HG03521 (cell line): Measurements from ENCODE around the gene PAX8.
"Not testable (repeated sequence)": the region's sequence is repeated elsewhere in the genome, so short reads cannot be mapped to it uniquely, and the experiment has no call there.

Experiments used
- ATAC-seq: cut with Tn5 transposase; IDR thresholded peaks from one replicate; pipeline ENCODE4 v1.9.1; 2021; ENCODE audit warnings: mild to moderate bottlenecking, moderate library complexity; ENCODE audit not compliant: unreplicated experiment

Gene PAX8

DNA sequence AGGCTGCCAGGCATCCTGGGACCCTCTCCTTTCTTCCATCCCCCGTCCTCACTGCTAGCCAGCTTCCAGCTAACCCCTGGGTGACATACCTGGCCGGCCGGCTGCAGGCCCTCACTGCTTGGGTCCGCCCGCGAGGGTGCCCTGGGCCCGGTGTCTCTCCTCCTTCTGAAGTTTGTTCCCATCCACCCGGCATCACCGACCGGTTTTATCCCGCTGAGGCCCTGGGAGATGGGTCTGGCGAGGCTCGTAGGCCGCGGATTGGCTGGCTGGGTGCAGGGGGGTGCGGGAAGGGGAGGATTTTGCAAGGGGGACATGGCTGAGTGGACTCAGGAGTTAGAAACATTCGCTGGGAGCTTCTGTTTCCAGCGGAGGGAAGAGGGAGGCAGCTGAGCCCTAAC, at the start of gene PAX8:
TSS of gene PAX8 (minus strand) at position 180 of the 398 bp plus-strand sequence. CDS start 527 bp downstream, outside the sequence.
- no peak for ATAC-seq

GRCh38 chr2:113328043-113328442, 49.3 kb upstream of the PAX8 start:
- ATAC-seq = no peak

DNA sequence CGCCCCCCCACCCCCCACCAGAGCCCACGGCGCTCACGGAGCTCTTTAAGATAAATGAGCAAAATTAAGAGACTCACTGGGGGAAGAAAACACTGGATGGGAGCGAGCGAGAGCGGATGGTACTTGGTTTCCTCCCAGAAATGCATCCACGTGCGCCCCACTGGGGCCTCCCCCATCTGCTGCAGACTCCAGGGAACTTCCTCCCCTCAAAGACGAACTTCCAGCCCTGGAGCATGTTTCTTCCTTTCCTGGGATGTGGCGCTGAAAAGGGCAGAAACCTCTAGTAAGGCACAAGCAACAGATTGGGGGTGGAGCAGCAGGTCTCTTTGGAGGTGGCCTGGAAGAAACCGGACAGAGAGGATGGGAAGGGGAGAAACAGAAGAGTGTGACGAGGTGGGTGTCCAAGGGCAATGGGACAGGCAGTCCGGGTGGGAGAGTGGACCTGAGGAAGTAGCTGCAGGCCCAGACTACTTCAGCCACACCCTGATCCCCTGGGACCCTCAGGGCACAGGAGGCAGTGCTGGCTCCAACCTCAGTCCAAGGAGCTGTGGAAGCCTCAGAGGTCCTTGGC, 46.5 kb upstream of the PAX8 start:
- ATAC-seq = not testable (repeated sequence)

- no peak for ATAC-seq
Observed at GRCh38 chr2:113324684-113325160, 46.0 kb upstream of the PAX8 start.

DNA sequence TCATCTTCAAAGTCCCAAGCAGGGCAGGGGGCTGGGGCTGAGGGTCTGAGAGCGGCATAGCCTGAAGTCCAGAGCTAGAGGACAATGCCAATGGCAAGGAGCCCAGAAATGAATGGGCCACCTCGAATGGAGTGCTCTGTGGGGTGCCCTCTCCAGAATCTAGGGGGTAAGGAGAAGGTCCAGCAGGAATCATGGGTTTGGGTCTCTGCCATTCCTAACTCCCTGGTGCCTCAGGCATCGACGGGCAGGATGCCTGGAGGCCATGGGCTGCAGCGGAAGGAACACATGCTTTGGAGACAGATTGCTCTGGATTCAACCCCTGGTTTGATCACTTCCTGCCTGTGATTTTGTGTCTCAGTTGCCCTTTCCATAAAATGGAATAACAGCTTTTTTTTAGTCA, 44.4 kb upstream of the PAX8 start:
- not testable (repeated sequence) for ATAC-seq

DNA sequence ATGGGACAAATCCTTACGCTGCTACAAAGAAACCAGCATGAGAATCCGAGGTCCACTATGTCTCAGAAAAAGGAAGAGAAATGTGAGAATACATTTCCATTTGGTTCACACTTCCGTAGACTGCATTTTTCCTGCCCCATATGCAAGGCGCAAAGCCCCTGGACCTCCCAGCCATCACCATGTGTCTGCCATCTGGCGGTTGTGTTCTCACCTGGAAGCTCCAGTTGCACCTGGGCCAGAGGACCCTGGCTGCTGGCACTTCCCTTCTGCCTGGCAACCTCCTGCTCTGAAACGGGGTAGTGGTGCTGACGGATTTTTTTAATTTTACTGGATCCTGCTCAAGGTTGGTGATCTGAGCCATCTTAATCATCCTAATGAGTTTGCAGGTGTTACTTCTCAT, 41.4 kb upstream of the PAX8 start:
- not testable (repeated sequence) for ATAC-seq

DNA sequence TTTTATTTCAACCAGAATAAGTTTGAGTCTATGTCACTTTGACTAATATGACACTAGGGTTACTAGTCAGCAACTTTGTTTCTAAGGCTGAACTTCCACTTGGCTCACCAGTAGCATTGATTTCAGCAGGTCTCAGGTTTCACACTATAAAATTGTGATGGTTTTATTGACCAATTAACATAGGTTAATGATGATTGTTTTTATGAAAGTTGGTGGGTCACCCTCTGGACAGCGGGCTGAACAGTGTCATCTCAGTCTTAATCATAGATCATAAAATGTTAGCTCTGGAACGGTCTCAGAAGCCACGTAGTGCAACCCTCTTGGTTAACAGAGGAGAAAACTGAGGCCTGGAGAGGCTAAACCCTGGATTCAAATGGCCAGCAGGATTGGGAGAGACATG, 40.2 kb upstream of the PAX8 start:
- ATAC-seq = not testable (repeated sequence)

DNA sequence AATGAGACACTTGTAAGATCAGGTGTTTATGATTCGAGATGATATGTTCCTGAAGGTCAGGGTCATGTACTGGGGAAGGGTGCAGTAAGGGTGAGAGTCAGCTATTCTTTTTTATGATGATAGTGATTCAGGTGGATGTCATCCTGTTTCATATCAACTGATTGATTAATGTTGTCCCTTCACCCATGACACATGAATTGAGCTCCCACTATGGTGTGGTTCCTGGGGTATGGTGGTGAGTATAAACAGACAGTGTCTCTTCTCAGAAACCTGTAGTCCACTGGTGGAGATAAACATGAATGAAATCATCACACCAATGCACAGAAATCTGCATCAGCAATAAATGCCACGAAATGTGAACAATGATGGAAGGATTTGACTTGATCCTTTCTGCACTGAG, 37.4 kb upstream of the PAX8 start:
- ATAC-seq = no peak

DNA sequence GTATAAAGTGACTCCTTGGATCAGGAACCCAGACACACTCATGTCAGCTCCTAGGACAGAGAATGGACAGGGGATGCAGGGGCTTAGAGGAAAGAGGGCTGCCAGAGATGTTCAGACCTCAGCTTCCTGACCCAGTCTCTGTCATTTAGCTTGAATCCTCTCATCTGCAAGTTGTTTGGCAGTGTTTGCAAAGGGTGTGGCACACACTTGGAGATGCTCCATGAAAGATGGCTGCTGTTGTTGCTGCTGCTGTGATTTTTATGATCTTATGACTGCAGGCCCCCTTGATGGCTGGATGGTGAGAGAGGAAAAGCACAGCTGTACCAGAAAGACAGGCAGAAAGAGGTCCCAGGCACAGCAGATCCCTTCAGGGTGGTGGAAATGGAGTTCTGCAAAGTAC, 35.9 kb upstream of the PAX8 start:
- ATAC-seq = not testable (repeated sequence)

DNA sequence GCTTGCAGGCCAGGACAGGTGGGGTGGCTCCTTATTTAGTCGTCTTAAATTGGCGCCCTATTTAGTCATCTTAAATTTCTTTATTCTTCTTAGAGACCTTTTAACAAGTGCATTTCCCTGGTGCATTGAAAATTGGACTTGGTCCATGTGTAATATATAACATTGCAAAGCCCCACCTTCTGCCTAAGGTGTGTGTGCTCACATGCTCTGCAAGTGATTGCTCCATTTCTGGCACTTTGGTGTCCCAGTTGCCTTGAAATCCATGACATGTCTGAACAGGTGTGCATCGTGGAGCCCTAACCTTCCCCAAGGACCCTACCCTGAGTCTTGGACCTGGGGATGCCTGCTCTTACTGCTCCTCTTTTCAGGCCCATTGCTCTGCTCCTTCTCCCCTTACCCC, 35.5 kb upstream of the PAX8 start:
- ATAC-seq = not testable (repeated sequence)

DNA sequence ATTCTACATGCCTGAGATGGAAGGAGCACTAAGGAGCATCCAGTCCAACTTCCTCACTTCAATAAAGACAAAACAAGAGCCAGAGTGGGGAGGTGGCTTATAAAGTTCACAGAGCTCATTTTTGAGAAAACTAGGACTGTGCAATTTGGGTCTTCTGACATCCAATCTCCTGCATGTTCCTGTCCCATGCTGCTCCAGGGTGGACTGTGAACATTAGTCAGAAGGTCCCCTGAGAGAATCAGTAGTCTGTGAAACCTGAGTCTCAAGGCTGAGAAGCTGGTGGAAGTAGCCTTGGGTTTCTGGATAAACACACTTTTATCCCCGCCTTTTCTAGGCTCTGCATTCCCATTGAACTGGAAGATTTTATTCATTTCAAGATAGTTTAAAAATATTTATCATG, 33.1 kb upstream of the PAX8 start:
- ATAC-seq = not testable (repeated sequence)

DNA sequence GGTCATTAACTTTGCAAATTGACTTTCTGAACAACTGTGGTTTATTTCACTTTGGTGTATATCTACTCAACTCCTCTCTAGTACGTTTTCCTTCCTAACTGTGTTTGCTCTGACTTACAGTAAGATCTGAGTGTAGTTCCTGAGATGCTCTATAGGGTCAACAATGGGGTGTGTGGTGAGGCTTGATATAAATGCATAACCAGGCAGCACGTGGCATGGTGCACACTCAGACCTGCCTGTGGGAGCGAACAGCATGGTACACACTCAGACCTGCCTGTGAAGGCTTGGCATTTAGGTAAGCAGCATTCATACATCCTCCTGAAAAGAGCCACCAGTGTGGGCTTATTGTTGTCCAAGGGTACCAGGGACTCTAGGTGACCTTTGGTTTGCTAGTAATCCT, 32.5 kb upstream of the PAX8 start:
- ATAC-seq = not testable (repeated sequence)

DNA sequence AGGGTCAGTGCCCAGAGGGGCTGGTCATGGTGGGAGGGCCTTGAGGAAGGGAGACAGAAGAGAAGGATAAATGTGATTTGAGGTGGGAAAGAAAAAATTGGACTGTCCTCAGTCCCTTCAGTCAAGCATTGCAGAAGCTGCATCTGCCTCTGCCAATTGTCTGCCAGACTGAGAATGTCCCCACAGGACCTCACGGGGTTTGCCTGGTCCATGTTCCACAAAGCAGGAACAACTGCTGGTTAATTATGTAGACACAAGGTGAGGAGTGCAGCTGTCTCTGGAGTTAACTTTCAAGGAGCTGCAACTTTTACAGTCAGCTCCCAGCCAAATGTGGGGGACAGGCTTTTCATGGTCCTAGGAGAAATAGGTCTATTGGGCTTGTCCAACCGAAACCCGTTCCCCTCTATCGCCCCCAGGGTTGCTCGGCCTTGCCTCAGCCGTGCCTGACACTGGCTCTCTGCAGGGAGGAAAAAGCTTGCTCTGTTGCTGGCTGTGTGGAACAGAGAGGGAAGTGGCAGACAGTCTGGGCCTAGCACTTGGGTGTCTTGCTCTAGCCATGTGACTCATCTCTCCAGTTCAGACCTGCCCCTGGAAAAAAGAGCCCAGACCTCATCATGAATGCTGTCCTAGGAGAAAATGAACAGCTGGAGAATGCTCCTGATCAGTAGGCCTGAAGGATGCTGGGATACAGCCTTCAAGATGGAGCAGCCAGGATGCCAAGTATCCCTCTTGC, 31.1 kb upstream of the PAX8 start:
- no peak for ATAC-seq

GRCh38 chr2:113308784-113309183, 30.1 kb upstream of the PAX8 start:
- ATAC-seq = not testable (repeated sequence)

- not testable (repeated sequence) for ATAC-seq
Observed at GRCh38 chr2:113306207-113306606, 27.5 kb upstream of the PAX8 start.

DNA sequence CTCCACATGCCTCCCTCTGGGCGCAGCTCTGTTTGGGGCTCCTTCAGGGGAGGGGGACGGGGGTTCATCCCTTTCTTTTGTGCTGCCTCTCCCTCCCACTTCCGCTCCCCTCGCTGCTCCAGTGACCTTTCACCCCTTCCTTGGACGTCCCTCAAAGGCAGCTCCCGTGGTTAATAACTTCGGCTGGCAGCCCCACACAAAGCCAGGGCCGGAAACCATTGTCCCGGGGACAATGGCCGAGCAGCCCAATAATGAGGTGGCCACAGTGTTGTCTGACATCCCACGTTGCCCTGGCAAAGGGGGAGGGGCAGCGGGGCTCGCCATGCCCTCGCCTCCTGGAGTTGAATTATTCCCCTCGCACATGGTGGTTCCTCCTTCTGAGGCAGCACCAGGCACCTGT, 27.0 kb upstream of the PAX8 start:
- not testable (repeated sequence) for ATAC-seq

DNA sequence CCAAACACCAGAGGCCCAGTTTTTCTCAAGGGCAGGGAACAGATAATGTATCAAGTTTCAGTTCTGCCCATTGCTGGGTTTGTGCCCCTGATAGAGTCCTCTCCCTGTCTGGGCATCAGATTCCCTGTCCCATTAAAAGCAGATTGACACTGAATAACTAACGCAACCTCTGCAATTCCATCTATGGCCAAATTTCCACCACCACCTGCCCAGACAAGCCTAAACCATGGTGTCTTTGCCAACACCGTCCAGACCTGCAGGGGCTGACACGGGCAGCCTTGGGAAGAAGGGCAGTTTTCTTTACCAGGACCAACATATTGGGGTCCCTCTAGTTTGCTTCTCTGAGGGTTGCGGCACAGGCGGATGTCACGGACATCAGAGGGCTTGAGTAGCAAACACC, 26.4 kb upstream of the PAX8 start:
- ATAC-seq = no peak

- no peak for ATAC-seq
Observed at GRCh38 chr2:113304702-113305101, 26.0 kb upstream of the PAX8 start.

- not testable (repeated sequence) for ATAC-seq
Observed at GRCh38 chr2:113302216-113302980, 23.7 kb upstream of the PAX8 start.

- no peak for ATAC-seq
Observed at GRCh38 chr2:113300281-113300680, 21.6 kb upstream of the PAX8 start.

GRCh38 chr2:113298176-113298575, 19.5 kb upstream of the PAX8 start:
- ATAC-seq = no peak

DNA sequence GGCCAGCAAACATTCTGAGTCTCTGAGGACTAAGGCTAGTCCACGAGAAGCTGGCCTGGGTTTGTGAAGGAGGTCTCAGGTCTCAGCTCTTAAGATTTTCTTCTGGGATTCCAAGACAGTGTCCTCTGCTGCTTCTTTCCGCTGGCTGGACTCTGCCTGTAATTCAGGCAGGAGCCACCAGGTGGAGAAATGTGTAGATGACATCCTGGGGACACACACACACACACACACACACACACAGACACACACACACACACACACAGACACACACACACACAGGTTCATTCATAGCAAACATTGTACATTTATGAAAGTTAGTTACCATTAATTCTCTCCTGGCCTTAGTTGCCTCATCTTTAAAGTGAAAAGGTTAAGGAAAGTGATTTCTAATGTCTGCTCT, 18.9 kb upstream of the PAX8 start:
- ATAC-seq = not testable (repeated sequence)
